DND-41 (cell line): ENCODE measurements around the gene LIAS.

Experiments used
- CTCF ChIP-seq: IDR thresholded peaks from 2 replicates; pipeline ENCODE4 v1.5.1; 2012; ENCODE audit warnings: borderline replicate concordance, low read length, moderate library complexity, mild to moderate bottlenecking; ENCODE audit not compliant: poor library complexity, severe bottlenecking; ENCODE audit errors: extremely low read depth
- EZH2 ChIP-seq: IDR thresholded peaks from 3 replicates; pipeline ENCODE4 v1.6.1; 2012; ENCODE audit warnings: borderline replicate concordance, low read depth, mild to moderate bottlenecking, moderate library complexity, low read length, inconsistent platforms; ENCODE audit not compliant: severe bottlenecking

DNA sequence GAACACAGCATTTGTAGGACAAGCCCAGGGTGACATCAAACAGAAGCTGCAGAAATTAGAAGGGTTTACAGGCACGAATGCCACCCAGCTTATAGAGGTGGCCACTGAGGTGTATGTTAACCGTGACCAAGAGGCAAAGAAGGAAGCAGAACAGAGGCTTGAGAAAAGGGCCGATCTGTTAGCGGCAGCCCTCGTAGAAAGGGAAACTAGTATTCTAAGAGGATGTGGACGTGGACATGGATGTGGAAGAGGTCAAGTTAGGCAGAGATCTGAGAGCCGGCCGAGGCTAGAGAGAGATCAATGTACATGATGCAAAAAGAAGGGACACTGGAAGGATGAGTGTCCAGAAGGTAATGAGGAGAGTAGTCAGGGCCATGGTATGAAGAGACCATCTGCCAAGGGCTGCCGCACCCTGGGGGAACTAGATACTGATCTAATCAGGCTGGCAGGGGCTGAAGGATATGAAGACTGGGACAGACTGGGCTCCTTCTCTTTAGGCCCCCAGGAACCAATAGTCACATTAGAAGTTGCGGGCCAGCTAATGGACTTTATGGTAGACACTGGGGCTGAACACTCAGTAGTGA is 27.5 kb downstream of the LIAS start:
- TF ChIP-seq CTCF (no peak), EZH2 (no peak)
